ENCODE results near the gene GATD1.

DNA sequence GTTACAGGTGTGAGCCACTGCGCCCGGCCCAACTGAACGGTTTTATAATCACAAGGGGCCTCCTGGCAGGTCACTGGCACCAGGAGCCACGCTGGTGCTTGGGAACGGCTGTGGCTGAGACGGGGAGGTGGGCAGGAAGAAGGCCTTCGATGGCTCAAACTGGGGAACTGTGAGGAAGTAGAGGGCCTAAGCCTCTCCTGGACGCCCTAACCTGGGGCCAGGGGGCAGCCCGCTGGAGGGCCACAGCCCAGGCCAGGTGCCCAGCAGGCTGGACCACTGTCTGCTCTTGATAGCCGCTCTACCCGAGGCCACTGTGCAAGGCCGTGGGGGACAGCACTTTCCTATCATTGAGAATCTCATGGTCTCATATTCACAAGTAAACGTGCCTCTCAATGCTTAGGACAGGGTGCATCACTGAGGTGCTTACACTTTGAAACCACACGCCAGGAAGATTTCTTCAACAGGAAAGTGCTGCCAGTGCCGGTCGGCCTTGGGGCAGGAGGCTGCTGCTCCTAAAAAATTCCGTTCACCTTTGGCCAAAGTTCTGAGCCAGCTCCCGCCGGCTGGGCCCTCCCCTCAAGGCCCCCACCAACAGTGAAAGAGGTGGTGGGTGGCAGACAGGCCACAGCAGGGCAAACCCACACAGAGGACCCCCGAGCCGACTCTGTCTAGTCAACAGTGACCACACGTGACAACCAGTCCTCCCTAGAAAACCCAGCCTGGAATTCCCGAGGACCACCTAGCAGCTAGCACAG, 7.2 kb downstream of the GATD1 start:
- TF ChIP-seq, protein P1, sequence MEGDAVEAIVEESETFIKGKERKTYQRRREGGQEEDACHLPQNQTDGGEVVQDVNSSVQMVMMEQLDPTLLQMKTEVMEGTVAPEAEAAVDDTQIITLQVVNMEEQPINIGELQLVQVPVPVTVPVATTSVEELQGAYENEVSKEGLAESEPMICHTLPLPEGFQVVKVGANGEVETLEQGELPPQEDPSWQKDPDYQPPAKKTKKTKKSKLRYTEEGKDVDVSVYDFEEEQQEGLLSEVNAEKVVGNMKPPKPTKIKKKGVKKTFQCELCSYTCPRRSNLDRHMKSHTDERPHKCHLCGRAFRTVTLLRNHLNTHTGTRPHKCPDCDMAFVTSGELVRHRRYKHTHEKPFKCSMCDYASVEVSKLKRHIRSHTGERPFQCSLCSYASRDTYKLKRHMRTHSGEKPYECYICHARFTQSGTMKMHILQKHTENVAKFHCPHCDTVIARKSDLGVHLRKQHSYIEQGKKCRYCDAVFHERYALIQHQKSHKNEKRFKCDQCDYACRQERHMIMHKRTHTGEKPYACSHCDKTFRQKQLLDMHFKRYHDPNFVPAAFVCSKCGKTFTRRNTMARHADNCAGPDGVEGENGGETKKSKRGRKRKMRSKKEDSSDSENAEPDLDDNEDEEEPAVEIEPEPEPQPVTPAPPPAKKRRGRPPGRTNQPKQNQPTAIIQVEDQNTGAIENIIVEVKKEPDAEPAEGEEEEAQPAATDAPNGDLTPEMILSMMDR (tag by site-specific recombination; IDR thresholded peaks at IDR 0.05) = no peak
- TF ChIP-seq ZBTB20 (tag by site-specific recombination; IDR thresholded peaks at IDR 0.05) (no peak), ZNF404 (tag by site-specific recombination; IDR thresholded peaks at IDR 0.05) (no peak), ZNF202 (tag by site-specific recombination; IDR thresholded peaks at IDR 0.05; ENCODE audit: borderline replicate concordance) (no peak), OVOL3 (tag by site-specific recombination; IDR thresholded peaks at IDR 0.05) (no peak), ZNF138 (tag by site-specific recombination; IDR thresholded peaks at IDR 0.05; ENCODE audit: borderline replicate concordance) (no peak), ZNF677 (tag by site-specific recombination; IDR thresholded peaks at IDR 0.05) (no peak), ZNF670 (tag by site-specific recombination; IDR thresholded peaks at IDR 0.05; ENCODE audit: low read depth) (no peak), SP2 (tag by site-specific recombination; IDR thresholded peaks at IDR 0.05) (no peak), KLF16 (tag by site-specific recombination; IDR thresholded peaks at IDR 0.05) (no peak), ZNF561 (tag by site-specific recombination; IDR thresholded peaks at IDR 0.05; ENCODE audit: borderline replicate concordance) (no peak), ZNF785 (tag by site-specific recombination; IDR thresholded peaks at IDR 0.05) (no peak)
- TF ChIP-seq, protein P2, sequence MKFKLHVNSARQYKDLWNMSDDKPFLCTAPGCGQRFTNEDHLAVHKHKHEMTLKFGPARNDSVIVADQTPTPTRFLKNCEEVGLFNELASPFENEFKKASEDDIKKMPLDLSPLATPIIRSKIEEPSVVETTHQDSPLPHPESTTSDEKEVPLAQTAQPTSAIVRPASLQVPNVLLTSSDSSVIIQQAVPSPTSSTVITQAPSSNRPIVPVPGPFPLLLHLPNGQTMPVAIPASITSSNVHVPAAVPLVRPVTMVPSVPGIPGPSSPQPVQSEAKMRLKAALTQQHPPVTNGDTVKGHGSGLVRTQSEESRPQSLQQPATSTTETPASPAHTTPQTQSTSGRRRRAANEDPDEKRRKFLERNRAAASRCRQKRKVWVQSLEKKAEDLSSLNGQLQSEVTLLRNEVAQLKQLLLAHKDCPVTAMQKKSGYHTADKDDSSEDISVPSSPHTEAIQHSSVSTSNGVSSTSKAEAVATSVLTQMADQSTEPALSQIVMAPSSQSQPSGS (tag by site-specific recombination; IDR thresholded peaks at IDR 0.05; ENCODE audit: low read depth) = no peak
- TF ChIP-seq, protein P3, sequence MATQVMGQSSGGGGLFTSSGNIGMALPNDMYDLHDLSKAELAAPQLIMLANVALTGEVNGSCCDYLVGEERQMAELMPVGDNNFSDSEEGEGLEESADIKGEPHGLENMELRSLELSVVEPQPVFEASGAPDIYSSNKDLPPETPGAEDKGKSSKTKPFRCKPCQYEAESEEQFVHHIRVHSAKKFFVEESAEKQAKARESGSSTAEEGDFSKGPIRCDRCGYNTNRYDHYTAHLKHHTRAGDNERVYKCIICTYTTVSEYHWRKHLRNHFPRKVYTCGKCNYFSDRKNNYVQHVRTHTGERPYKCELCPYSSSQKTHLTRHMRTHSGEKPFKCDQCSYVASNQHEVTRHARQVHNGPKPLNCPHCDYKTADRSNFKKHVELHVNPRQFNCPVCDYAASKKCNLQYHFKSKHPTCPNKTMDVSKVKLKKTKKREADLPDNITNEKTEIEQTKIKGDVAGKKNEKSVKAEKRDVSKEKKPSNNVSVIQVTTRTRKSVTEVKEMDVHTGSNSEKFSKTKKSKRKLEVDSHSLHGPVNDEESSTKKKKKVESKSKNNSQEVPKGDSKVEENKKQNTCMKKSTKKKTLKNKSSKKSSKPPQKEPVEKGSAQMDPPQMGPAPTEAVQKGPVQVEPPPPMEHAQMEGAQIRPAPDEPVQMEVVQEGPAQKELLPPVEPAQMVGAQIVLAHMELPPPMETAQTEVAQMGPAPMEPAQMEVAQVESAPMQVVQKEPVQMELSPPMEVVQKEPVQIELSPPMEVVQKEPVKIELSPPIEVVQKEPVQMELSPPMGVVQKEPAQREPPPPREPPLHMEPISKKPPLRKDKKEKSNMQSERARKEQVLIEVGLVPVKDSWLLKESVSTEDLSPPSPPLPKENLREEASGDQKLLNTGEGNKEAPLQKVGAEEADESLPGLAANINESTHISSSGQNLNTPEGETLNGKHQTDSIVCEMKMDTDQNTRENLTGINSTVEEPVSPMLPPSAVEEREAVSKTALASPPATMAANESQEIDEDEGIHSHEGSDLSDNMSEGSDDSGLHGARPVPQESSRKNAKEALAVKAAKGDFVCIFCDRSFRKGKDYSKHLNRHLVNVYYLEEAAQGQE (tag by site-specific recombination; IDR thresholded peaks at IDR 0.05) = no peak

Data from HEK293 (cell line).